ENCODE data around the gene DDT.

GRCh38 chr22:24002851-24003250 is 28.6 kb upstream of the DDT start:
- TF ChIP-seq, protein P1, sequence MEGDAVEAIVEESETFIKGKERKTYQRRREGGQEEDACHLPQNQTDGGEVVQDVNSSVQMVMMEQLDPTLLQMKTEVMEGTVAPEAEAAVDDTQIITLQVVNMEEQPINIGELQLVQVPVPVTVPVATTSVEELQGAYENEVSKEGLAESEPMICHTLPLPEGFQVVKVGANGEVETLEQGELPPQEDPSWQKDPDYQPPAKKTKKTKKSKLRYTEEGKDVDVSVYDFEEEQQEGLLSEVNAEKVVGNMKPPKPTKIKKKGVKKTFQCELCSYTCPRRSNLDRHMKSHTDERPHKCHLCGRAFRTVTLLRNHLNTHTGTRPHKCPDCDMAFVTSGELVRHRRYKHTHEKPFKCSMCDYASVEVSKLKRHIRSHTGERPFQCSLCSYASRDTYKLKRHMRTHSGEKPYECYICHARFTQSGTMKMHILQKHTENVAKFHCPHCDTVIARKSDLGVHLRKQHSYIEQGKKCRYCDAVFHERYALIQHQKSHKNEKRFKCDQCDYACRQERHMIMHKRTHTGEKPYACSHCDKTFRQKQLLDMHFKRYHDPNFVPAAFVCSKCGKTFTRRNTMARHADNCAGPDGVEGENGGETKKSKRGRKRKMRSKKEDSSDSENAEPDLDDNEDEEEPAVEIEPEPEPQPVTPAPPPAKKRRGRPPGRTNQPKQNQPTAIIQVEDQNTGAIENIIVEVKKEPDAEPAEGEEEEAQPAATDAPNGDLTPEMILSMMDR (IDR thresholded peaks at IDR 0.05), result no peak
- no peak for TF ChIP-seq POLR2A (IDR thresholded peaks at IDR 0.05)
